HL-60 (cell line): ENCODE data around the gene WSCD1.

ENCODE experiments used
- GABPA ChIP-seq: IDR thresholded peaks from 2 replicates; pipeline ENCODE4 v1.6.1; 2012; ENCODE audit warnings: low read depth
- POLR2AphosphoS5 ChIP-seq: IDR thresholded peaks from 2 replicates; pipeline ENCODE4 v1.6.1; 2012; ENCODE audit warnings: low read depth
- SPI1 ChIP-seq: IDR thresholded peaks from 2 replicates; pipeline ENCODE4 v1.6.1; 2012; ENCODE audit warnings: low read depth, mild to moderate bottlenecking, borderline replicate concordance
- TF ChIP-seq, protein P1 (sequence below): IDR thresholded peaks from one replicate; pipeline ENCODE4 v1.5.1; 2011; ENCODE audit warnings: low read length, control low read depth, inconsistent platforms; ENCODE audit not compliant: insufficient read depth
- TF ChIP-seq, protein P2 (sequence below): IDR thresholded peaks from 2 replicates; pipeline ENCODE4 v1.6.1; 2012; ENCODE audit warnings: low read depth; ENCODE audit not compliant: insufficient replicate concordance

- TF ChIP-seq, protein P1, sequence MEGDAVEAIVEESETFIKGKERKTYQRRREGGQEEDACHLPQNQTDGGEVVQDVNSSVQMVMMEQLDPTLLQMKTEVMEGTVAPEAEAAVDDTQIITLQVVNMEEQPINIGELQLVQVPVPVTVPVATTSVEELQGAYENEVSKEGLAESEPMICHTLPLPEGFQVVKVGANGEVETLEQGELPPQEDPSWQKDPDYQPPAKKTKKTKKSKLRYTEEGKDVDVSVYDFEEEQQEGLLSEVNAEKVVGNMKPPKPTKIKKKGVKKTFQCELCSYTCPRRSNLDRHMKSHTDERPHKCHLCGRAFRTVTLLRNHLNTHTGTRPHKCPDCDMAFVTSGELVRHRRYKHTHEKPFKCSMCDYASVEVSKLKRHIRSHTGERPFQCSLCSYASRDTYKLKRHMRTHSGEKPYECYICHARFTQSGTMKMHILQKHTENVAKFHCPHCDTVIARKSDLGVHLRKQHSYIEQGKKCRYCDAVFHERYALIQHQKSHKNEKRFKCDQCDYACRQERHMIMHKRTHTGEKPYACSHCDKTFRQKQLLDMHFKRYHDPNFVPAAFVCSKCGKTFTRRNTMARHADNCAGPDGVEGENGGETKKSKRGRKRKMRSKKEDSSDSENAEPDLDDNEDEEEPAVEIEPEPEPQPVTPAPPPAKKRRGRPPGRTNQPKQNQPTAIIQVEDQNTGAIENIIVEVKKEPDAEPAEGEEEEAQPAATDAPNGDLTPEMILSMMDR = no peak
- TF ChIP-seq POLR2AphosphoS5 (no peak), SPI1 (no peak), GABPA (no peak)
- TF ChIP-seq, protein P2, sequence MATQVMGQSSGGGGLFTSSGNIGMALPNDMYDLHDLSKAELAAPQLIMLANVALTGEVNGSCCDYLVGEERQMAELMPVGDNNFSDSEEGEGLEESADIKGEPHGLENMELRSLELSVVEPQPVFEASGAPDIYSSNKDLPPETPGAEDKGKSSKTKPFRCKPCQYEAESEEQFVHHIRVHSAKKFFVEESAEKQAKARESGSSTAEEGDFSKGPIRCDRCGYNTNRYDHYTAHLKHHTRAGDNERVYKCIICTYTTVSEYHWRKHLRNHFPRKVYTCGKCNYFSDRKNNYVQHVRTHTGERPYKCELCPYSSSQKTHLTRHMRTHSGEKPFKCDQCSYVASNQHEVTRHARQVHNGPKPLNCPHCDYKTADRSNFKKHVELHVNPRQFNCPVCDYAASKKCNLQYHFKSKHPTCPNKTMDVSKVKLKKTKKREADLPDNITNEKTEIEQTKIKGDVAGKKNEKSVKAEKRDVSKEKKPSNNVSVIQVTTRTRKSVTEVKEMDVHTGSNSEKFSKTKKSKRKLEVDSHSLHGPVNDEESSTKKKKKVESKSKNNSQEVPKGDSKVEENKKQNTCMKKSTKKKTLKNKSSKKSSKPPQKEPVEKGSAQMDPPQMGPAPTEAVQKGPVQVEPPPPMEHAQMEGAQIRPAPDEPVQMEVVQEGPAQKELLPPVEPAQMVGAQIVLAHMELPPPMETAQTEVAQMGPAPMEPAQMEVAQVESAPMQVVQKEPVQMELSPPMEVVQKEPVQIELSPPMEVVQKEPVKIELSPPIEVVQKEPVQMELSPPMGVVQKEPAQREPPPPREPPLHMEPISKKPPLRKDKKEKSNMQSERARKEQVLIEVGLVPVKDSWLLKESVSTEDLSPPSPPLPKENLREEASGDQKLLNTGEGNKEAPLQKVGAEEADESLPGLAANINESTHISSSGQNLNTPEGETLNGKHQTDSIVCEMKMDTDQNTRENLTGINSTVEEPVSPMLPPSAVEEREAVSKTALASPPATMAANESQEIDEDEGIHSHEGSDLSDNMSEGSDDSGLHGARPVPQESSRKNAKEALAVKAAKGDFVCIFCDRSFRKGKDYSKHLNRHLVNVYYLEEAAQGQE = no peak
These were observed 65.8 kb downstream of the WSCD1 start for GRCh38 chr17:6135996-6136395.
